ENCODE data around the gene VWC2L. TPM values are rescaled to one million over a fixed set of nuclear protein-coding genes. Genes with fewer than 3 reads are reported as not detected.

Gene VWC2L
- total and polyA plus RNA-seq, 2 of the 4 experiments (the other 2 are of a cell fraction) = not detected

DNA sequence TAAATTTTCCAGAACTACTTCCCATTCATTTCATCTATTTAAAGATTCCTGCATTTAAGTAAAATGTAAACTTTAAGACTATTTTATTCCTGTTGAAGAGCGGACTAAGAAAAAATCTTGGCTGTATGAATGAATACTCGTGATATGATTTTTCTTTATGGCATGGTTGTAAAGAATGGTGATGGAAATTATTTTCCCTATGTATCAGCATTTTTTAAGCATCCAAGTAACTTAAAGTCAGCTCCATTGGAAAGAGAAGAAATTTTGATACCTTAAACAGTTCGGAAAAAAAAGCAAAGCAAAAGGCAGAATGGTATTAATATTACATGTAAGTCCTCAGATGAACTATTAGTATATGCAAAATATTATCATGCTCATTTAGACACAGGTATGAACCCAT lies 58.9 kb downstream of the VWC2L start:
- DNase-seq = no peak
- Histone ChIP-seq H3K9me3 (ENCODE audit: control insufficient read depth, insufficient read depth, low read length) (no peaks in the 10 kb centered on the region), H2BK5ac (ENCODE audit: low read depth, low read length, poor library complexity, severe bottlenecking) (no peak overlapping the region), H4K91ac (ENCODE audit: insufficient read depth, low read depth, low read length) (no peak overlapping the region), H2BK15ac (ENCODE audit: low read depth, low read length) (no peak overlapping the region), H3K4me3 (ENCODE audit: insufficient read depth, low read depth, low read length) (no peak overlapping the region), H3K9me1 (ENCODE audit: insufficient read depth, low read length) (peaks cover 5% of the 10 kb centered on the region; the same call in 1 of the 2 replicates), H2AFZ (replicated peaks; ENCODE audit: low read length, poor library complexity) (no peak overlapping the region), H3K4me1 (ENCODE audit: control insufficient read depth, insufficient read depth, low read length) (peaks cover 7% of the 10 kb centered on the region), H2AK9ac (replicated peaks; ENCODE audit: low read depth, low read length, poor library complexity) (no peak overlapping the region), H2BK120ac (ENCODE audit: low read depth, low read length) (no peak overlapping the region), H3K14ac (replicated peaks; ENCODE audit: low read depth, low read length) (no peak overlapping the region), H3K9ac (ENCODE audit: low read depth, low read length) (no peak overlapping the region), H3K4me2 (ENCODE audit: low read depth, low read length) (no peak overlapping the region), H4K20me1 (ENCODE audit: insufficient read depth, low read length) (no peaks in the 10 kb centered on the region), H3K18ac (ENCODE audit: low read depth, low read length) (no peak overlapping the region), H3K23ac (ENCODE audit: low read depth, low read length) (no peak overlapping the region), H3K79me1 (ENCODE audit: low read depth in 1 of 2, low read length in 2 of 2) (no peaks in the 10 kb centered on the region), H3K27ac (ENCODE audit: insufficient read depth, low read length) (no peak overlapping the region), H3K4ac (ENCODE audit: low read depth, low read length) (no peak overlapping the region), H3K56ac (ENCODE audit: extremely low read depth, insufficient read depth, low read length) (no peak overlapping the region), H3K27me3 (ENCODE audit: control insufficient read depth, insufficient read depth, low read length) (no peaks in the 10 kb centered on the region), H3K36me3 (ENCODE audit: control insufficient read depth, insufficient read depth, low read length) (no peaks in the 10 kb centered on the region), H4K5ac (ENCODE audit: low read depth, low read length) (no peak overlapping the region), H2AK5ac (ENCODE audit: low read depth, low read length) (no peak overlapping the region), H2BK20ac (ENCODE audit: low read depth, low read length) (no peak overlapping the region), H4K8ac (ENCODE audit: low read depth in 2 of 2, low read length in 2 of 2) (no peak overlapping the region)
- WGBS, 2 experiments (ENCODE audit: extremely low coverage in 2 of 2, insufficient read length in 1 of 2) = no CpG with 5 or more reads among the region's 3 CpGs
- CTCF ChIA-PET = no interaction called here
- intact Hi-C loops (cut with micrococcal nuclease) (no loop called here), in situ Hi-C loops (cut with MboI; ENCODE audit: low sequenced_read_pairs) (no loop called here), dilution Hi-C loops (cut with HindIII; ENCODE audit: low sequenced_read_pairs, unreplicated experiment) (no loop called here)
- ATAC-seq (ENCODE audit: low read depth) = no peak
- no TSS peak for BruUV-seq (replicated peaks)
- POLR2A ChIA-PET (ENCODE audit: unreplicated experiment) = no interaction called here
- TF ChIP-seq RFX5 (IDR thresholded peaks at IDR 0.05; ENCODE audit: low read depth, low read length) (no peak), MAFK (IDR thresholded peaks at IDR 0.05; ENCODE audit: low read depth, low read length) (peak; percentile 36), RCOR1 (IDR thresholded peaks at IDR 0.05; ENCODE audit: insufficient replicate concordance, low read length) (no peak), RAD21 (IDR thresholded peaks at IDR 0.05; ENCODE audit: low read length) (no peak), NFE2L2 (IDR thresholded peaks at IDR 0.05; ENCODE audit: low read depth, low read length) (no peak), SMC3 (IDR thresholded peaks at IDR 0.05; ENCODE audit: low read depth, low read length) (no peak)
- TF ChIP-seq, protein P1, sequence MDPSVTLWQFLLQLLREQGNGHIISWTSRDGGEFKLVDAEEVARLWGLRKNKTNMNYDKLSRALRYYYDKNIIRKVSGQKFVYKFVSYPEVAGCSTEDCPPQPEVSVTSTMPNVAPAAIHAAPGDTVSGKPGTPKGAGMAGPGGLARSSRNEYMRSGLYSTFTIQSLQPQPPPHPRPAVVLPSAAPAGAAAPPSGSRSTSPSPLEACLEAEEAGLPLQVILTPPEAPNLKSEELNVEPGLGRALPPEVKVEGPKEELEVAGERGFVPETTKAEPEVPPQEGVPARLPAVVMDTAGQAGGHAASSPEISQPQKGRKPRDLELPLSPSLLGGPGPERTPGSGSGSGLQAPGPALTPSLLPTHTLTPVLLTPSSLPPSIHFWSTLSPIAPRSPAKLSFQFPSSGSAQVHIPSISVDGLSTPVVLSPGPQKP (IDR thresholded peaks at IDR 0.05; ENCODE audit: borderline replicate concordance, low read depth, low read length) = no peak

Measured in IMR-90 (cell line).